ENCODE data around the gene ACSL5. TPM values are rescaled to one million over a fixed set of nuclear protein-coding genes. Genes with fewer than 3 reads are reported as not detected.

The ACSL5 gene
- total and polyA plus RNA-seq, 2 of the 8 experiments (the other 6 are each of a cell fraction or from before 2014, with no cell fraction given) = not detected

GRCh38 chr10:112385201-112385600, 11.3 kb downstream of the ACSL5 start:
- no peak overlapping the region for H4K8ac ChIP-seq (ENCODE audit: extremely low read depth, insufficient read depth, low read length)
- DNase-seq (ENCODE audit: low read depth in 1 of 2, low spot score in 2 of 2) = no peak
- POLR2A ChIA-PET (ENCODE audit: partially characterized antibody) = no interaction called here

More at GRCh38 chr10:112385201-112385600, 11.3 kb downstream of the ACSL5 start:
- Histone ChIP-seq H2BK5ac (ENCODE audit: low read depth, low read length) (no peak overlapping the region), H3K79me1 (ENCODE audit: low read depth, low read length) (no peaks in the 10 kb centered on the region), H4K20me1 (replicated peaks in 1 of 2; ENCODE audit: control insufficient read depth in 1 of 2, insufficient read depth in 2 of 2, low read length in 2 of 2) (no peaks in the 10 kb centered on the region), H3K56ac (replicated peaks; ENCODE audit: insufficient read length, low read depth, low read length) (no peak overlapping the region), H2AFZ (ENCODE audit: low read length) (no peak overlapping the region), H3K36me3 (ENCODE audit: control insufficient read depth in 2 of 4, insufficient read depth in 4 of 4, low read length in 3 of 4) (no peaks in the 10 kb centered on the region), H3K4me3 (ENCODE audit: extremely low read depth in 1 of 4, insufficient read depth in 2 of 4, low read depth in 3 of 4, low read length in 4 of 4) (no peak overlapping the region), H3K9me3 (ENCODE audit: insufficient read depth in 2 of 2, low read depth in 1 of 2, low read length in 1 of 2) (no peaks in the 10 kb centered on the region), H3K4me2 (ENCODE audit: insufficient read depth in 1 of 2, low read depth in 2 of 2, low read length in 2 of 2) (no peak overlapping the region), H2BK20ac (ENCODE audit: low read length) (no peak overlapping the region), H3K27ac (ENCODE audit: low read depth, low read length) (no peak overlapping the region), H3K79me2 (ENCODE audit: control insufficient read depth in 1 of 2, insufficient read depth in 2 of 2, low read length in 2 of 2) (no peaks in the 10 kb centered on the region), H3K14ac (ENCODE audit: insufficient read length) (no peak overlapping the region), H3K9ac (replicated peaks in 1 of 4; ENCODE audit: extremely low read depth in 1 of 4, low read depth in 3 of 4, low read length in 3 of 4) (no peak overlapping the region), H2BK12ac (ENCODE audit: low read depth, low read length) (no peak overlapping the region), H4K5ac (ENCODE audit: insufficient read length, low read depth, low read length) (no peak overlapping the region), H2BK15ac (ENCODE audit: low read length) (no peak overlapping the region), H4K91ac (replicated peaks; ENCODE audit: insufficient read length, low read length) (no peak overlapping the region), H3K4me1 (replicated peaks in 1 of 4; ENCODE audit: control insufficient read depth in 3 of 4, insufficient read depth in 4 of 4, low read length in 3 of 4) (no peaks in the 10 kb centered on the region), H3K4ac (replicated peaks; ENCODE audit: insufficient read length, low read depth, low read length) (no peak overlapping the region), H2AK5ac (ENCODE audit: low read depth, low read length) (no peak overlapping the region), H3K27me3 (replicated peaks in 1 of 4; ENCODE audit: control insufficient read depth in 3 of 4, extremely low read depth in 1 of 4, insufficient read depth in 3 of 4, low read length in 3 of 4) (peaks cover 0 to 1% (median 0%) of the 10 kb centered on the region in 4 experiments; a peak in 1 of 7 replicates), H3K18ac (ENCODE audit: extremely low read depth, low read length) (no peak overlapping the region), H3K23ac (ENCODE audit: insufficient read length) (no peak overlapping the region), H3K23me2 (ENCODE audit: low read depth, low read length) (no peaks in the 10 kb centered on the region), H2BK120ac (replicated peaks; ENCODE audit: low read depth, low read length) (no peak overlapping the region)
- FAIRE-seq = no peak
- CTCF ChIA-PET (ENCODE audit: partially characterized antibody) = interaction anchor here (0.9 to 1.4 kb wide), 4 partner anchors 11 to 44 kb away, joined by 3 to 4 read pairs (median 3); partner anchors contain the start of gene ACSL5
- WGBS, 2 experiments (ENCODE audit: extremely low coverage in 1 of 2, insufficient coverage in 1 of 2, insufficient read length in 1 of 2, insufficient replicate concordance in 2 of 2, low coverage in 1 of 2, low lambda C conversion rate in 2 of 2, missing lambda C conversion rate in 1 of 2) = 91% methylated on average over 4 of the region's 4 CpGs; no CpG with 5 or more reads in 1 of the 2 experiments
- no peak for TF ChIP-seq NRF1 (IDR thresholded peaks at IDR 0.05; ENCODE audit: low read depth, low read length)
- no peak for TF ChIP-seq SP1 (IDR thresholded peaks at IDR 0.05; ENCODE audit: low read depth, low read length)
- no peak for TF ChIP-seq BRCA1 (IDR thresholded peaks at IDR 0.05; ENCODE audit: low read depth, low read length)
- TF ChIP-seq ATF3 (IDR thresholded peaks at IDR 0.05; ENCODE audit: insufficient read depth, low read depth, low read length) = no peak
- TF ChIP-seq RBBP5 (IDR thresholded peaks at IDR 0.05; ENCODE audit: borderline replicate concordance, low read depth, low read length) = no peak
- TF ChIP-seq FOSL1 (IDR thresholded peaks at IDR 0.05; ENCODE audit: insufficient read depth, low read depth, low read length) = no peak
- TF ChIP-seq YY1 (IDR thresholded peaks at IDR 0.05; ENCODE audit: low read depth, low read length) = no peak
- TF ChIP-seq KDM4A (IDR thresholded peaks at IDR 0.05; ENCODE audit: low read depth, low read length, severe bottlenecking) = no peak
- no peak for TF ChIP-seq EGR1 (IDR thresholded peaks at IDR 0.05; ENCODE audit: borderline replicate concordance, low read depth, low read length)
